Metanephros (tissue), 1 donor: ENCODE results near the gene HTR1B. TPM values are rescaled to one million over a fixed set of nuclear protein-coding genes. Genes with fewer than 3 reads are reported as not detected.

Source experiments
- total RNA-seq: library from RNA; depleted of rRNA; stranded (reverse); fragments of >200 nt; gene quantifications from one replicate; pipeline ENCODE4 v1.2.3, GENCODE V29; 2014

Gene HTR1B
- total RNA-seq: 0.35 TPM

GRCh38 chr6:77463308-77463860, at the start of gene HTR1B:
HTR1B (minus strand) TSS chr6:77463491; CDS start chr6:77463403, 88 bp downstream.

Other genes starting within 250 kb of the HTR1B start
- 1.2 TPM for gene MEI4, start 189.5 kb upstream of the HTR1B start, total RNA-seq